Pons (tissue), 1 donor: ENCODE measurements around the gene PIP5K1B.

Experiments used
- DNase-seq: peaks from one replicate; pipeline ENCODE4 v3.0.0-alpha.2; 2016; ENCODE audit warnings: low spot score

The PIP5K1B gene

DNA sequence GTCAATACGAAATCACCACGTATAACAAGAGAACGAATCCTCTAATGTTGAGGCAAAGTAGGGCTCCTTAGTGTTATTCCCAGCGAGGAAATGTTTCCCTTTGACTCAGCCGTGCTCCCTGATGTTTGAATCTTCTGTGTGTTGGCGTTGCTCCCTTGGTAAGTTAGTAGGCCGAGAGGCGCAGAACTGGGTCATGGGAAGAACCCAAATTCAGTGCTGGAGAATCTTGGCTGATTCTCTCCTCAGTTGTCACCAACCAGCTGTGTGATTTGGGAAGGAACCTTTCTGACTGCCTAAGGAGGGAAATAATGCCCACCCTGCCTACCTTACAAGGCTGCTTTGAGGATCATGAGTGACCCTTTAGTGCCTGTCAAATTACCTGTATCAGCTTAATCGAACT, 286.4 kb downstream of the PIP5K1B start:
- DNase-seq = no peak

DNA sequence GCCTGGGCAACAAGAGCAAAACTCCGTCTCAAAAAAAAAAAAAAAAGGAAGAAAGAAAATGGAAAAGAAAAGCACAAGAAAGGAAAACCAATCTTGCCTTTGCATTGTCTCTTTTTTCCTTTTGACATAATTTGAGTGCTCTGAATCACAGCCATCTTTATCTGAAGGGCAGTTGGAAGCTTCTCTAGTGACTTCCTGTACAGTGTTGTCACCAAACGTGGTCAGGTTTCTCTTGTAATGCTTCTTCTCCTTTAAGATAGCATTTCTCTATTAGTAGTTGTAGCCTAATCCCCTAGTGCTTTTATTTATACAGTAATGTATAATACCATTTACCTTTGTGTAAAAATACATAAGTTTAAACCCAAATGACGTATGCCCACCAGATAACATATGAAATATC, 290.7 kb downstream of the PIP5K1B start:
- peak; percentile 16 for DNase-seq

DNA sequence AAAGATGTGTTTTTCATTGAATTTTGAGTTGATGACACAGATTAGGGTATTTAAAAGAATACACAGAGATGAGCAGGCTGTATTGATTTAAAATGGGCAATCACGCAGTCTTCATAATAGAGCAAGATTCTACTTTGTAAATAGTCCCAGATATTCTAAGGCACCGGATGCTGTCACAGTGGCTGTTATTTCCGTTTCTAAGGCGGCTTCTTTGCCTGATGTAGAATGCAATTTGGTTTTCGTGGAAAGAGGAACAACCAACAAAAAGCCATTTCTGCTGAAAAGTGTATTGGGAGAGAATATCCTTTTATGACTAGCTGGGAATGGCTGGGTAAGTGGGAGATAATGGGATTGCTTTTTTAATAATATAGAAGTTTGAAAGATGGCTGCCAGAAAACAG, 291.4 kb downstream of the PIP5K1B start:
- DNase-seq = peak; percentile 60

DNA sequence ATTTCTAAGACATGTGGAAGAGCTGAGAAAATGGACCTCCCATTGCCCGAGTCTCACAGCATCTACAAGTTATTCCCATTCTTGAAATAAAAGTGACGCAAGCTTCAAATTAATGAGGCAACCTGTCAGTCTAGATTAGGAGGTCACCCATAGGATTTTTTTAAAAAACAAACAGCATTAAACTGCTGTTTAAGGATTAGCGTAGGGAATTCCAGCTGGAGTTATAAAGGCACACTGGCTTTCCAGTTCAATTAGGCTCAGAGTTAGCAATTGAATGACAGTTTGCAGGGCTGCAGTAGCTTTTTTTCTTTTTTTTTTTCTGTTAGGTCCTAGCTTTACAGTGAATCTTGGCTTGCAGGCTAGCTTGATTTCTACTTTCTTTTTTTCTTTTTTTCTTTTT, 292.6 kb downstream of the PIP5K1B start:
- DNase-seq = no peak

DNA sequence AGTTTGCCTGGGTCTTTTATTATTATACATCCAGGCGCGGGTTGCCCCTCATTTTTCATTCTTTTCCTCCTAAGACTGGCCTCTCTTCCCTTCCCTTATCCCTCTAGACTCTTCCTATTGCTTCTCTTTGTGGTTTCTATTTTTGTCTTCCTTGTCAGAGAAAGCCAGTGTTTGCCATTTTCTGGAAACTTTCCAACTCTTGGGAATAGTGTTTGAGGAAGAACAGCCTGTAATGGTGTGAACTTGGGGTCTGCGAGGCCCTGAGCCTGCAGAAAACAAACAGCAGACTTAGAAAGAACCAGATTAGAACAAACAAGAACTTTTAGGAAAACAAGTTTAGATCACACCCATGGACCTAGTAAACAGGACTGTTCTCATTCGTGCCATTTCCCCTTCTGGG, 293.3 kb downstream of the PIP5K1B start:
- DNase-seq = peak; percentile 40

DNA sequence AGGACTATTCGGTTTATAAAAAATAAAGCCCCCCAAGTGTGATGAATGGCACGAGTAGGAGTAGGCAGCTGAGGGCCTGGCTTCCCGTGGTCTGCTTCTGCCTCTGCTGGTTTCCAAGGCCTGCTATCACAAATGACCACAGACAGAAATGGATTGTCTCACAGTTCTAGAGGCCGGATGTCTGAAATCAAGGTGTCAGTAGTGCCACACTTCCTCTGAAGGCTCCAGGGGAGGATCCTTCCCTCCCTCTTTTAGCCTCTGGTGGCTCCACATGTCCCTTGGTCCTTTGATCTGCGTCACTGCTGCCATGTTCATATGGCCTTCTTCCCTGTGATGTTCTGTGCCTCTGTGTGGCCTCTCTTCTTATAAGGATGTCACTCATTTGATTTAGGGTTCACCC, 293.8 kb downstream of the PIP5K1B start:
- DNase-seq = no peak

DNA sequence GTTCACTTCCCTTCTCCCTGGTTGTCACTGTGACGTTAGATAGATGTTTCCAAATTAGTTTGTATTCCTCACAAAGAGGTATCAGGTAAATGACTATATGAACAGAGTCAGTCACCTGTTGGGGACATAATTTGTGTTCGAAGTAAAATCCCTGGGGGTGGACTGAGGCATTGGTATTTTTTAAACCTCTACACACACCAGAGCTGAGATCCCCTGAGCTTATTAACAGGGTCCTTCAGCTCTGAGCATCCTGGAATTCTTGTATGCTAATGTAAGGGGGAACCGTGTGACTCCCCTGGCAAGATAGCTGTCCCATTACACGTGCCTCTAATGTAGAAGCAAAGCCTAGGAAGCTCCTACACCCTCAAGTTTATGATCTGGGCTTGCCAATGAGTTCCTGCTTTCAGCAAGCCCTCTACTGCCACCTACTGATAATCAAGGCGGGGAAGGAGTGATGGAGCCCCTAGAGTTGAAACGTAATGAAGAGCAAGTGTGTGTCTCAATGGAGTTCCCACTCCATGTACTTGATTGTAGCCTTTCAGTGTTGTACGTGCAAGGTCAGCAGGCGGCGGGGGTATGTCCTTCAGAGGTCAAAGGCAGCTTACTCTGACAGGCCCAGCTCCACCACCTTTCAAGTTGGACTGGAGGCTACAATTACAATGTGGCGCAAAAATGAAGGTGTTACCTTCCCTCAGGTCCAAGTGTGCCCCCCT, 294.5 kb downstream of the PIP5K1B start:
- DNase-seq = peak; percentile 91

DNA sequence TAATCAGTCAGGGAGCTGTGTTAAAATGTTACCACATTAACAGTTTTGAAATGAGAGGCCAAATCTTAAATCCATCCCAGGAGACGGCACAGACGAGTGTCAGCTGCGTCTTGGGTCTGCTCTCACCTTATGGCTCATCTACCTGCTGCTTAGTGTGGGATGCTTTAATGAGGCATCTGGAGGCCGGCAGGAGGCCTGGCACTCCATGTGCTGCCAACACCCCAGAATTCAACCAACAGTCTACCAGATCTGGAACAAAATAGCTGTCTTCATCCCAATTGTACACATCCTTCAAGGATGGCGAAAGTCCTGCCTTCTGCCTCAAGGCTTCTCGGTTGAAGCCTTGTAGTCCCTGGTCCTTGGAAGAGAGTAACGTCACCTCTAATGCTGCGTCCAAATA, 296.9 kb downstream of the PIP5K1B start:
- DNase-seq = no peak

DNA sequence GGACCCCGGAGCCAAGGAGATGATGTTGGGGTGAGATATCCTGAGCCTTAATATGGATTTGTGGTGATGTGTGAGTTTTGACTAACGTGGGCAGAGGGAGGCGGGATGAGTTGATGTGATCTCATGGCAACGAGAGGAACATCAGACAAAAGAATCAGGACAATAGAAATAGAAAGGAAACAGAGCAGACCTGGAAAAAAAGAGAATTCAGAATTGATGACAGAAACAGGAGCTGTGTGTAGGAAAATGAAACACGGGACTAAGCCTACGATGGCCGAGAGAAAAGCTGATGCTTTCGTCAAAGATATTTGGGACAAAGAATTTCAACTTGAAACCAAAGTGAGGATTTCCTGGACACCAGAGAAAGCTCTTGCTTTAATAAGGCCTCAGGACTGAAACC, 298.0 kb downstream of the PIP5K1B start:
- DNase-seq = no peak

DNA sequence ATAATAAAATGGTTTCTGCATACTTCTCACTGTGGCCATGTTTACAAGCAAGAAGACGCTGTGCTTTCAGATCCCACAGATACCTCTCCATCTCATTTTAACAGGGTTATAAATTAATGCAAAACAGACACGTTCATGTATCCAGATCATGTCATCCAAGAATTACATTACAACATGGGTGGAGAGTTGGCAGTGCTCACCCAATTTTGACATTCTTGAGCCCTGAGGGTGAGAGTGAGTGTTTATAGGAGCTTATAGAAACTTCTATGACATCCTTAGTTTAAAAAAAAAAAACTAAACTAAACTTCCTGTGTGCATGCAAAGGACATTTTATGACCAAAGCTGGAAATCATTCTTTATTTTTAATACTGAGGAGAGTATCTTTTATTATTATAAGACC, 299.8 kb downstream of the PIP5K1B start:
- no peak for DNase-seq

DNA sequence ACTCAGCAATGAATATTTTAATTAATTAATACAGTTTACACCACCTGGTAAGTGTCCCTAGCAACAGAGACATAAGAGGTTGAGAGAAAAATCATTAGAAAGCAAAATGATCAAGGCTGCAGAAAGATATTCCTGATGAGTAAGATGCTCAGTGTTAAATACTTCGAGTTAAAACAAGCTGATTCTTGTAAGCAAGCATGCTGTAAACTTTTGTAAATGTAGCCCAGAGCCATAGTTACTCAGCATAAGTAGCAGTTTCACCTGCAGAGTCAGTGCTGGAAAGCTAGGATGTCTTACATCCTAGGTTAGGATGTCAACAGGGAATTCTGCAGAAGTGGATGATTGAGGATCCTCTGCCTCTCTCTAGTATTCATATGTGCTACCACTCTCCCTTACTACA, 304.7 kb downstream of the PIP5K1B start:
- no peak for DNase-seq

DNA sequence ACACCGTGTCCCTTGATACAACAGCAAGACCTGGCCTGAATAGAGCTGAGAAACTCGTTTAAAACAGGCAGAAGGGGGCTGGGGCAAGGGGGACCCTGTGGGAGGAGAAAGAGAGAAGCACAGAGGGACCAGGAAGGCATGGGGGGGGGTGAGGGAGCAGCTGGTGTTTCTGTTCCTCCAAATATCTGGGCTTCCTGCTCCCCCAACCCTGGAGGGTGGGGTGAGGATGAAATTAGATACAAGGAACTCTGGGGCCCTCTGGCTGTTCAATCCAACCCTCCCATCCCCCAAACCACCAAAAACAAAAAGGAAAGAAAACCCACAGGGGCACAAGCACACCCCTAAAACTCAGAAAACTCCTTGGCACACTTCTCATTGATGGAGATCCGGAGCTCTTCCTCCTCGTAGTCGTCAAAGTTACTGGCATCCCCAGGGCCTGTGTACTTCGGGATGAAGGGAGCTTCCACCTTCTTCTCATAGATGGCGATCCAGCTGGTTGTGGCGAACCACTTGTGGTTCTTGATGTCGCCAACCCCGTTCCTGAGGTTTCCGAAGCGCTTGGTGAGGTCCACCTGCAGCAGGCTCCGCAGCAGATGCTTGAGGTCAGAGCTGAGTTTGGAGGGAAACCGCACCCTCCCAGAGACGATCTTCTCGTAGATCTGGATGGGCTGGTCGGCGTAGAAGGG, 307.8 kb downstream of the PIP5K1B start:
- no peak for DNase-seq

DNA sequence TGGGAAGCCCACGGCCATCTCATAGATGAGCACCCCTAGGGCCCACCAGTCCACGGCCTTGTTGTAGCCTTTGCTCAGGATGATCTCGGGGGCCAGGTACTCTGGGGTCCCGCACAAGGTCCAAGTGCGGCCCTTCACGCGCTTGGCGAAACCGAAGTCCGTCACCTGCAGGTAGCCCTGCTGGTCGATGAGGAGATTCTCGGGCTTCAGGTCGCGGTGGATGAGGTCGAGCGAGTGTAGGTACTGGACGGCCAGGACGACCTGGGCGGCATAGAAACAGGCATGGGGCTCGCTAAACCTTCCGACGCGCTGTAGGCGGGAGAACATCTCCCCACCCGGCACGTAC, 308.3 kb downstream of the PIP5K1B start:
- DNase-seq = no peak

DNA sequence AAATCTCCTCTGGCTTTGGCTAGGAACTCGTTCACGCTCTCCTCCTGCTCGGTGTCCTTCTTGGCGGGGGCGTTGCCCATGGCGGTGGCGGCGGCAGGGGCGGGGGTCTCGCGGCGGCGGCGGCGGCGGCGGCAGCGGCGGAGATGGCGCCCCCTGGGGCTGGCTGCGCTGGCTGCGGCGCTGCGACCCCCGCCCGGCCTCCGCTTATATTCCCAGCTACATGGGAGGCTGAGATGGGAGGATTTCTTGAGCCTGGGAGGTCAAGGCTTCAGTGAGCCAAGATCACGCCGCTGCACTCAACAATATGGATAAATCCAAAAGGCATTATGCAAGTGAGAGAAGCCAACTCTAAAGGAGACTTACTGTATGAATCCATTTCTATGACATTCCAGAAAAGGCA, 309.0 kb downstream of the PIP5K1B start, which contains the start of gene PRKACG:
TSS of gene PRKACG (minus strand) at position 101 of the 400 bp plus-strand sequence. CDS start at position 80, 21 bp downstream.
- DNase-seq = no peak

DNA sequence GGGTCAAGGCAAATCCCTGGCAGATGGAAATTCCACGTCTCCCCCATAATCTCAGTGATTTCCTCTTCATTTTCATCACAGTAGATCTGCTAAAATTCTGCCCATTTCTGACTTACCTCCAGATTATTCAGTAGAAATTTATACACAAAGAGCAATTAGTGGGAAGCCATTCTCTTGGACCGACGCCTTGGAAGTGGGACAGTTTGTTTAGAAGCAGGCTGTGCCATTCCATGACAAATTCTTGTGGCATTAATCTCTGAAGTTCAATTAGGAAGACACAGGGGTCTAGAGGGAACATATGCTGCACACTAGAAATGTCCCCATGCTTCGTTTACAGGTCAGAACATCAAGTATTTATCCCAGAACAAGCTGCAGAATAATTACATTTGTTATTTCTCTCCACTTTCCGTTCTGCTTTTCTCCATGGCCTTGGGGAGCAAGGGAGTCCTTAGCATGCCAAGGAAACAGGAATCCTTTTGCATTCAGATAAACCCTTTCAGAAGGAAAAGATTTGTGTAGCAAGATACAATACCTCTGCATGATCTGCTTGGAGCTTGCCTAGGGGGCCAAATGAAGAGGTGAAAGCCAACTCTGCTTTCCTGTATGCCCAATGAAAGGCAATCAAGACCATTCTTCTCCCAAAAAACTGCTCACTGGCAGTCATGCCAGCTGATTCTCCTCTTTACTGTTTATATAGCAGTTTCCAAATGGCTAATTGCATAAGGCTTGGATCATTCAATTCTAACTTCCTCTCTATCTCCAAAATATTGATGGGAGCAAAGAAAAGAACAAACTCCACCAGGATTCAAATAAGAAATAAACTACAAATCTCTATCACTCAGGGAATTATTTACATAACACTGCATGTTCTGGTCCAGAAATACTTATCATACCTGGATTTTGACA, 311.4 kb downstream of the PIP5K1B start:
- no peak for DNase-seq

DNA sequence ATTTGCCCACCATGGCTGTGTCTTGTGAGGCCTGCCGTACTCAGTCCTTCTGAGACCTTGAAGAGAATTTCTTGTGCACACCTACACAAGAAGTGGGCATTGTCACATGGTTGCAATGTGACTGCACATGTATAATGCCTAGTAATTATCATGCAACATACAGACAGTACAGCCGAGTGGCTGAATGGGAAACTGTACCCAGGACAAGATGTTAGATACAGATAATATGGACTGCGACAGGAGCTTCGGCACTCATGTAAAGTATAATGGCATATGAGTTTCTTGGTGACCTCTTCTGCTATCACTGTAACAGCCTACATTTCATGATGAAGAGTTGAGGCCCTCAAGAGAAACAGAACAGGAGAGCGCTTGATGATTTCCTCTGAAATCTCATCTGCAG, 313.7 kb downstream of the PIP5K1B start:
- no peak for DNase-seq

DNA sequence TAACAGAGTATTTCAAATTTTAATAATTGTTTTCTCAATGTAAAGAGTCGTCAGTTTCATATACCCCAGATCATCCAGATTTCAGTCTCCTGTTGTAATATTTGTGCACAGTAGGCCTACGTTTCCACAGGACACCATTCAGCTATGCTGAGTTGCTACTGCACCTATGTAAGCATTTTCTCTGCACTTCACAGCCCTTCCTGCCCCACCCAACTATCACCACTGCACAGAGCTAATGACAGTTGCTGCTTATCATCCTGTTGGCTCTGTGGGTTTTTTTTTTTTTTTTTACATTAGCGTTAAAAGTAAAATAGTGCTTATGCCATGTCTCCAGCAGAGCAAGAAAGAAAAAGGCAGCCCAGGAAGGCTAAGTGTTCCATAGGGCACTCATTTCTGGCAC, 314.8 kb downstream of the PIP5K1B start:
- no peak for DNase-seq

DNA sequence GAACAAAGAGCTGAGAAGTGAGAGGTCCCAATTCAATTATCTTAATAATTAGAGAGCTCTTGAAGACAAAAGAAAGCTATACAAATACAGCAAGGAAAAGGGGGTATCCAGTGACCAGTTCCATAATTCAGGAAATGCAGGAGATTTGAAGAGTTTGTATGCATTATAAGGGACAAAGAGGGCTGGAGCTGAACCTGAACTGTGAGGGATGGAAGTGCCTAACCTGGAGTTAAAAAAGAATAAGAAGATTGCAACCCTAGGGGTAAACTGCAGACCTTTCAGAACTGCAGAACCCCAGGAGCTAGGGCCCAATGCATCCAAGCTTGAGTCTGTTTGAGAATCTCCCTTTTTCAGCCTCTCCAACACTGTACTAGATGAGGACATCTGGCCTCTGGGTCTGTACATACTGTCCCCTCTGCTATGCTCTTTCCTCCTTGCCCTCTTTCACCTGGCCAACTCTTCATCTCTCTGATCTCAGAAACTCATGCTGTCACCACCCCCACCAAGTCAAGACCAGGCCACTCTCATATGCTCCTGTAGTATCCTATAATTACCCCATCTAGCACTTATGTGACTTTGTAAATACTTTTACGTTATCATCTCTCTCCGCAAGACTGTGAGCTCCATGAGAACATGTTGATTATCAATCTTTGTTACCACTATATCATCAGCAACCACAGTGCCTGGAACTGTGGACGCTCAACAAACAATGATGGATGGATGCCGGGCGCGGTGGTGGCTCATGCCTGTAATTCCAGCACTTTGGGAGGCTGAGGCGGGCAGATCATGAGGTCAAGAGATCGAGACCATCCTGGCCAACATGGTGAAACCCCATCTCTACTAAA, 315.5 kb downstream of the PIP5K1B start:
- no peak for DNase-seq

DNA sequence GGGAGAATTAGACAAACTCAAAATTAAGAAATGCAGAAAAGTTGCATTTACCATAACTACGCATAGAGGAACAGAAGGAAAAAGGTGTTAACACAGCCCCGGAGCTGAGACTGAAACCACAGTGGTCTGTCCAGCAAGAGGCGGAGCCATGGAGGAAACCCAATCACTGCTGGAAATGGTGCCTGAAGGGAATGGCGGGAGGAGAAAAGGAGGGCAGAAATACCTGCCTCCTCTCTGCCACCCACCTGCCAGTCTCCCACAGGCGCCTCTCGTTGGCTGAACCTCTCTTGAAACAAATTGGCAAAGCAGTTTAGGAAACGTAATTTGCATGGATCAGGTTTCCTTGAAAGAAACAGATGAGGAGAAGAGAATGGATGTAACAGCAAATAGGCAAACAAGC, 318.6 kb downstream of the PIP5K1B start:
- no peak for DNase-seq

DNA sequence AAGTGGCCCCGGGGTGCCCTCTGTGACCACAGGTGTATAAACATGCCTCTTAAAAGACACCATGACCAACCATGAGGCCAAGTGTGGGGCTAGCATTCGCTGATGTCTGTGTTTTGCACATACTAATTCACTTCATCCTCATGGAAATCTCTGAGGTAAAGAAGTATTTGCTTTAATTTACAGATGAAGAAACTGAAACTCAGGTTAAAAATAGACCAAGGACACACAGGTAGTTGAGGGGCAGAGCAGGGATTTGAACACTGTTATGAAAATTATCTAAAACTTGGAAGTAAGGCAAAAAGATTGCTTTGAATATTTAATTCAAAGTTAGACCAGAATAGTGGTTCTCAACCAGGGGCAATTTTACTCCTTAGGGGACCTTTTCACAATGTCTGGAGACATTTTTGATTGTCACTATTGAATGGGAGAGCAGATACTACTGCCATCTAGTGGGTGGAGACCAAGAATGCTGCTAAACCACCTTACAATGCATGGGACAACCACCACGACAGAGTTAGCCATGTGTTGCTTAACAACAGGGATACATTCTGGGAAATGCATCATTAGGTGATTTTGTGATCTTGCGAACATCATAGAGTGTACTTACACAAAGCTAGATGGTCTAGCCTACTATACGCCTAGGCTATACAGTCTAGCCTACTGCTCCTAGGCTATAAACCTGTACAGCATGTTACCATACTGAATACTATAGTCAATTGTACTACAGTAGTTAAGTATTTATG, 322.5 kb downstream of the PIP5K1B start:
- DNase-seq = peak; percentile 71

DNA sequence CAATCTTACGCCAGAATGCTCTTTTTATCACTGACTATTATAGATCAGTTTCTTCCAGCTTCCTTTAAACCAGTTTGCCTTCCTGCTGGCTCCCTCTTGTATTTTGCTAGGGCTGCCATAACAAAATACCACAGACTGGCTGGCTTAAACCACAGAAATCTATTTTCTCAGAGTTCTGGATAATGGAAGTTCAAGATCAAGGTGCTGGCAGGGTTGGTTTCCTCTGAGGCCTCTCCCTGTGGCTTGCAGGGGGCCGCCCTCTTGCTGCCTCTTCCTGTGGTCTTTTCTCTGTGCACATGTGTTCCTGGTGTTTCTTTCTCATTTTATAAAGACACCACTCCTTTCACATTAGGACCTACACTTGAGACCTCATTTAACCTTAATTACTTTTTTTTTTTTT, 323.7 kb downstream of the PIP5K1B start:
- no peak for DNase-seq
